GM06990 (cell line): ENCODE data around the gene TRPT1.
"Not testable (repeated sequence)": the region's sequence is repeated elsewhere in the genome, so short reads cannot be mapped to it uniquely, and the experiment has no call there.

Experiments used
- DNase-seq: peaks from one replicate; pipeline ENCODE4 v3.0.0-alpha.2; 2011; ENCODE audit not compliant: insufficient read length; ENCODE audit errors: extremely low read depth
- H3K27me3 ChIP-seq: replicated peaks from 2 replicates; pipeline ENCODE4 v1.6.0; 2011; ENCODE audit warnings: low read length; ENCODE audit not compliant: control insufficient read depth, insufficient read depth
- H3K36me3 ChIP-seq: 2 replicates; pipeline ENCODE4 v1.5.1; 2011; ENCODE audit warnings: low read length; ENCODE audit not compliant: control insufficient read depth, insufficient read depth
- H3K4me3 ChIP-seq: replicated peaks from 2 replicates; pipeline ENCODE4 v1.5.1; 2011; ENCODE audit warnings: low read depth, mild to moderate bottlenecking, control low read depth, low read length
- CTCF ChIP-seq: IDR thresholded peaks from 2 replicates; pipeline ENCODE4 v1.5.1; 2011; ENCODE audit warnings: low read length, control low read depth, mild to moderate bottlenecking, inconsistent platforms; ENCODE audit not compliant: insufficient read depth, poor library complexity, severe bottlenecking

Gene TRPT1

GRCh38 chr11:64247729-64248531 lies 21.9 kb upstream of the TRPT1 start:
- no peak for DNase-seq
- Histone ChIP-seq H3K4me3 (peak overlapping the region; percentile 78), H3K36me3 (peaks cover 13% of the 10 kb centered on the region), H3K27me3 (no peaks in the 10 kb centered on the region)
- TF ChIP-seq CTCF = no peak

- DNase-seq = peak; percentile 83
- TF ChIP-seq CTCF = no peak
- peaks cover 13% of the 10 kb centered on the region for H3K36me3 ChIP-seq
- peak within 1 kb of the TSS; percentile 93 for H3K4me3 ChIP-seq
- no peaks in the 10 kb centered on the region for H3K27me3 ChIP-seq
Observed at GRCh38 chr11:64246871-64247728, 21.1 kb upstream of the TRPT1 start, which contains the start of gene PPP1R14B. Gene PPP1R14B, minus strand, starts transcription at chr11:64246943. Its CDS starts 270 bp downstream, at chr11:64246673.

- not testable (repeated sequence) for H3K27me3 ChIP-seq, DNase-seq
- Histone ChIP-seq H3K4me3 (peak overlapping the region; percentile 93), H3K36me3 (peaks cover 13% of the 10 kb centered on the region)
Observed at GRCh38 chr11:64246621-64246870, 20.6 kb upstream of the TRPT1 start.

- peak; percentile 60 for DNase-seq
- H3K27me3 ChIP-seq = no peaks in the 10 kb centered on the region
- peak overlapping the region; percentile 93 for H3K4me3 ChIP-seq
- peaks cover 13% of the 10 kb centered on the region for H3K36me3 ChIP-seq
- TF ChIP-seq CTCF = no peak
Observed at GRCh38 chr11:64245797-64246620, 20.0 kb upstream of the TRPT1 start.

GRCh38 chr11:64245401-64245796 lies 19.4 kb upstream of the TRPT1 start:
- Histone ChIP-seq H3K4me3 (peak overlapping the region; percentile 93), H3K27me3 (no peaks in the 10 kb centered on the region), H3K36me3 (peaks cover 13% of the 10 kb centered on the region)
- no peak for DNase-seq
- no peak for TF ChIP-seq CTCF
